HG03108 (cell line): ENCODE data around the gene AUTS2.

Source experiments
- ATAC-seq: cut with Tn5 transposase; IDR thresholded peaks from one replicate; pipeline ENCODE4 v1.9.1; 2021; ENCODE audit warnings: moderate library complexity; ENCODE audit not compliant: unreplicated experiment

The AUTS2 gene

GRCh38 chr7:70319057-70319456, 720.8 kb downstream of the AUTS2 start:
- no peak for ATAC-seq

GRCh38 chr7:70321016-70321590, 722.8 kb downstream of the AUTS2 start:
- ATAC-seq, result no peak

- ATAC-seq, result no peak
These were observed 724.6 kb downstream of the AUTS2 start for GRCh38 chr7:70322856-70323255.

DNA sequence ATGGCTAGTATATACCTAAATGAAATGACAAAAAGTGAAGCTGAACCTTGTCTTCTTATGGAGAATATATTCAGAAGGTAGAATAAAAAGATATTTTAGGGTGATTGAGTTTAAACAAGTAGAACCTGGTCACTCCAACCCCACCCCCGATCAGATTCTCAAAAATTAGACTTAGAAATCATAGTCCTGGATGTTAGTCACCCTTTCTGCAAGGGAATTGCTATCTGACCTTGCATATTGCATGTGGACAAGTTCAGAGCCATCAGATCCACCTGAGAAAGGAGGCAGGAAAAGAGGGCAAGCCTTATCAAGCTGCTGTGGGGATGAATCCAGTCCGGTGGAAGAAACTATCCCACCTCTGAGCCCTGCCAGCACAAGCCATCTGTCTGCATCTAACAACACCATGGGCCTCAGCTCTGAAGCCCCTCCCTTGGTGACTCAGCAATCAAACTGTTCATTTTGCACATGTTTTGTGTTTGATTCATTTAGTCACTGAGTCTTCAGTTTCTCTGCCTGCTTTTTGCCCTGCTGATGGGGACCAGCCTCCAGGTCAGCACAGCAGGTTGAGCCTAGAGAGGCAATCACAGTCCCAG, 727.3 kb downstream of the AUTS2 start:
- ATAC-seq, result no peak

GRCh38 chr7:70334295-70334694, 736.0 kb downstream of the AUTS2 start:
- no peak for ATAC-seq

GRCh38 chr7:70334871-70335270, 736.6 kb downstream of the AUTS2 start:
- ATAC-seq, result no peak

DNA sequence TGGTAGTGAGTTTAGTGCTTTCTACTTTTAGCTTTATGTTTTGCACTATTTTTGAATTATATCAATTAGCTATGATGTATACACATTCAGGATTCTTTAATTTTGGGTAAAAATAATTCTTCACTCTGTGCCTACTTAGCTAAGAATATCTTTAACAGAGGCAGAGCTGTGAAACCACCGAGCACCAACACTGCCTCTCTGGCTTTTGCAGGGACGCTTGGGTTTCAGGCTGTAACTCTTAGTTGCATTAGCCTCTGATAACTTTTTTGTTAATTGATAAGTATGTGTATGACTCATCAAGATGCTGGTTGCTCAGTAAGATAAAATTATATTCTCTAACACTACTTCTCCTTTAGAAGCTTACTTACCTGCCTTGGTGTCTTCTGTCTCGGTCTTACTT, 738.3 kb downstream of the AUTS2 start:
- no peak for ATAC-seq

DNA sequence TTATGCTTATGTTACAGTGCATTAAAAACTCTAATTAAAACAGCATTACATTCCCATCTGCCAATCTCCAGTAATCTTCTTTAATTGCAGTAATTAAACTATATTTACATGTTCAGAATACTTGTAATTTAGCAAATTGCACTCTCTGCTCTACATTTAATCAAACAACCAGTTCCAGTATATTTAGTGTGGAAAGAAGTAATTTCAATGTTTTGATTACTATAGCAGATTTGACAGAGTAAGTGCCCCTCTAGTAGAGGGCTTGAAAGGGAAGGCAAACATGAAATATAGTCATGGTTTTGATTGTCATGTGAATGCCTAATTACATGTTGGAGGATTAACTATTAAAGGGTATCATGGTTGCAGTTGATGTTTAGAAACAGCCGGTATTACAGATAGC, 739.7 kb downstream of the AUTS2 start:
- ATAC-seq, result no peak

DNA sequence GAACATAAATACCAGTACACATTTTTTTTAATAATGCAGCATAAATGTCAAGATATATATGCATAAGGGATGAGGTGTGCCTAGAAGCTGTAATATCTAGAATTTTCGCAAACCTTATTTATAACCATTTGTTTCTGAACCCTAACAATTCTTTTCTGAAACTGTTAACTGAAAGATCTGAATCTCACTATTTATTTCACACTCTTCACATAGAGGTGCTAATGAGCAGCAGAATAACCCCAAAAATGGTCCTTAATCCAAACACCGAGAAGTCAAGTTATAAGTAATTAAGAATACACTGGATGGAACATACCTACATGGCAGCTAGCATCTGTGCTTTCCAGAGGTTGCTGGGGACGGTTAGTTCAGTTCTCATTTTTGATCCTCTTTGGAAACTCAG, 742.0 kb downstream of the AUTS2 start:
- no peak for ATAC-seq

- ATAC-seq, result no peak
These were observed 743.2 kb downstream of the AUTS2 start for GRCh38 chr7:70341446-70341845.

GRCh38 chr7:70343519-70343918, 745.2 kb downstream of the AUTS2 start:
- no peak for ATAC-seq

DNA sequence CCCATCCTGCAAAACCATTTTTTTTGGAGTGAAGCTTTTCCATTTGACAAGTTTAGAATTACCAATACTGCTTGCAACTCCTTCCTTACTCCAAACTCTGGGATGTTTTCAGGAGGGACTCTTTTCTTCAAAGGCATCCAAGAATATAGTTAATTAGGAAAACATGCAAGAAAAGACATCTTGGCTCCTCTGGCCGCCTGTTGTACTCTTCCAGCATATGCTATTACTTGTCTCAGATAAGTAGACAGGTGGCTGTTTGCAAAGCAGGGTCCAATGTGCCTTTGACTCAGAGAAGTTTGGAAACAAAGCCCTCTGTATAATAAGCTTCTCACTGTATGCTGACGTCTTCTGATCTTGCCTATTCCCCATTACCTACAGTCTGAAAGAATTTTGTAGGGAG, 746.5 kb downstream of the AUTS2 start:
- no peak for ATAC-seq

GRCh38 chr7:70346844-70347462, 748.7 kb downstream of the AUTS2 start:
- no peak for ATAC-seq

- ATAC-seq, result peak; percentile 94
These were observed 749.4 kb downstream of the AUTS2 start for GRCh38 chr7:70347463-70348254.

GRCh38 chr7:70349031-70349430, 750.8 kb downstream of the AUTS2 start:
- no peak for ATAC-seq

GRCh38 chr7:70349819-70350218, 751.5 kb downstream of the AUTS2 start:
- ATAC-seq, result no peak

GRCh38 chr7:70352088-70352487, 753.8 kb downstream of the AUTS2 start:
- ATAC-seq, result no peak

GRCh38 chr7:70352906-70353305, 754.6 kb downstream of the AUTS2 start:
- ATAC-seq, result no peak

DNA sequence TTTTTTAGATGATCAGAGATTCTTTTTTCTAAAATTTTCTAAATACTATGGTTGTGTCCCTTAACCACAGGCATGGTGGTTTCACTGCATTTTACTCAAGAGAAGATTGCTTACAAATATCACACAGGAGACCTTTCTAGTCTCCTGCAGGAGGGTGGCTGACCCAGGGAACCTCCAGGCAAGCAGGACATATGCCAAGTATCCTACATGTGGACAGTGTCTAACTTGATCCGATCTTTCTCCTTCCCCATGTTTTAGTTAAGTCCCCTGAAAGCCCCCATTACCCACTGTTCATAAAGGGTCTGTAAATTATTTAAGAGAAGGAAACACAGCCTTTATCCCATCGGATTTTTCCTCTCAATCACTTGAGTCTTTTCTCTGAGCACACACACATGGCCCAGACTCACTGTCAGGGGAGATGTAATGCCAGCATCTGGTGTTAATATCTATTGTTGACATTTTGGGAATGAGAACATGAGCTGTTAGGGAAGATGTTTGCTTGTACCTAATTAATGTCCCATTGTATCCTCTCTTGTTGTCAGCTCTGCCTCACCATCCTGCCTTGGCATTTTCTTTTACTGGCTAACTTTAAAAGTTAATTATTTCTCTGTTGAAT, 755.2 kb downstream of the AUTS2 start:
- ATAC-seq, result no peak

- ATAC-seq, result no peak
These were observed 755.7 kb downstream of the AUTS2 start for GRCh38 chr7:70353946-70354335.

DNA sequence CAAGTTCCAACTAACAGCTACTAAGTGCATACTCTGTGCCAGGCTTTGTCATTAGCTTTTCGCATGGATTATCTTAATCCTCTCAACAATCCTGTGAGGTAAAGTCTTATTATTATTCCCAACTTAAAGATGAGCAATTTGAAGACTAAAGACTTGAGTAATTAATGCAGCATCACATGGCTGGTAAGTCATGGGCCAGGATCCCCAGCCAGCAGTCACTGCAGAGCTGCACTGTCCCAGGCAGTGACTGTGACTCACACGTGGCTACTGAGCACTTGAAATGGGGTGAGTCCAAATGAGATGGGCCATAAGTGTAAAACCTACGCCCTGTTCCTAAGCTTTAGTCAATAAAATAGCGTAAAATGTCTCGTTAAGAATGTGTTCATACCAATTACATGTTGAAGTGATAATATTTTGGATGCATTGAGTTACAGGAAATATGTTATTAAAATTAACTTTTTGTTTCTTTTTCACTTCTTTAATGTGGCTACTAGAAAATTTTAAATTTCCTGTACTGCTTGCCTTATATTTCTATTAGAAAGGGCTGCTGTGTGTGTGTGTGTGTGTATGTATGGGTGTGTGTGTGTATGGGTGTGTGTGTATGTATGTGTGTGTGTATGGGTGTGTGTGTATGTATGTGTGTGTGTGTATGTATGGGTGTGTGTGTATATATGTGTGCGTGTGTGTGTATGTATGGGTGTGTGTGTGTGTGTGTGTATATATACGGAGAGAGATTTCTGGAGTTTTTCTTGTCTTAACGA, 756.3 kb downstream of the AUTS2 start:
- ATAC-seq, result no peak
